CD4-positive, alpha-beta T cell treated with Interleukin-15 for 1 hour (primary cell): ENCODE measurements around the gene TSPAN3.

Experiments
- DNase-seq: peaks from one replicate; pipeline ENCODE4 v3.0.0-alpha.2; 2020

The TSPAN3 gene

DNA sequence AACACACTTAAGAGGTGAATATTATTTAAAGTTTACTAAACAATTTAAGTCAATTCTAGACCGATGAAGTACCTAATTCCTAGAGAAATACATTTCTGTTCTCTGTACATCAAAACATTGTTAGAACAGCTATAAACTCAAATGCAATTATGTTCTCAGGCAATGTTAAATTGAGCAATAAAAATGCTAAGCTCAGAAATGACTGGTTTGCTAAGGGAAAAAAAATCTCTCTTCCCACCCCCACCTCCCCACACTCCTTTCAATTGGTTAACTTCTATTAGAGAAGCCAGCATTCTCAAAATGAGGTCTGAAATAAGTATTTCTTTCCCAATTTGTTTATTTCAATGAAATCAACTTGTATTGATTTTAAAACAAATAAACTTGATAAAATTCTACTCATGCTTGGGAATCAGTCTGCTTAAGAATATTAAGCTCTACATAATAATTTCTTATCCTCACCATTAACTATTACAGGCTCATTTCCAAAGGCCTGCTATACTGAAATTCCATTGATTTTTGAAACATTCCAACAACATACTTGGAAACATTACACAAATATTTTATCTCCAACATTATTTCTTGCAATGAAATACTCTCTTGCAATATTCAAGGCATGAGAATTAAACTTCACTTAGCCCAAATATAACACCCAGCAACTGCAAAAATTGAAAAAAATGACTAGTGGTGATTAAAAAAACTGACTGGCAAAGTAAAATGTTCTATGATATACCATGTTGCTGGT lies 22.6 kb downstream of the TSPAN3 start:
- DNase-seq = no peak

DNA sequence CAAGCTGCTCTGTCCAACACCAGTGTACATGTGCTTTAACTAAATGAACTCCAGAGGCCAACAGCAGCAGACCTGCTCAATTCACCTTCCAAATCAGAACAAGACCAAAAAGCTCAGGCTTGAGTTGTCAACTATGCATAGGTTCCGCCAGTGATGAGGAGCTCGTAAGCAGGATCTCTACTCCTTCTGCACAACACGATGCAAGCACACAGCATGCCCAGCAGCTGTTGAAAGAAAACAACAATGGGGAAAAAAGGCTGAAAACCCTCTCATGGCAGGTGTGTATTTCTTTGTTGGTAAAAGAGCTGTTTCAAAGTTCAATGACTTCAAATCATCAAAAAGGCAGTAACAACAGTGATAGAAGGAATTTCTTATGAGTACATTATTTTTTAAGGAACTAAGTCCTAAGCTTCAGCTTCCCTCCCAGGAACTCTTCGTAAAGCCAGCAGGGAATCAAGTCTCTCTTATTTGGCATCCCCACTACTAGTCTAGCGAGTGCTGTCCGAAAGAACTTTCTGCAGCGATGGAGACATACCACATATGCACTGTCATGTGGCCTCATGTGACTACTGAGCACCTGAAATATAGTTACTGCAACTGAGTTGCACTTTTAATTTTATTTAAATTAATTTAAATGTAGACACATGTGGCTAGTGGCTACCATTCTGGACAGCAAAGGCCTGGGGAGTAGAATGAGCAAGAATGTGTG lies 24.1 kb downstream of the TSPAN3 start:
- no peak for DNase-seq

DNA sequence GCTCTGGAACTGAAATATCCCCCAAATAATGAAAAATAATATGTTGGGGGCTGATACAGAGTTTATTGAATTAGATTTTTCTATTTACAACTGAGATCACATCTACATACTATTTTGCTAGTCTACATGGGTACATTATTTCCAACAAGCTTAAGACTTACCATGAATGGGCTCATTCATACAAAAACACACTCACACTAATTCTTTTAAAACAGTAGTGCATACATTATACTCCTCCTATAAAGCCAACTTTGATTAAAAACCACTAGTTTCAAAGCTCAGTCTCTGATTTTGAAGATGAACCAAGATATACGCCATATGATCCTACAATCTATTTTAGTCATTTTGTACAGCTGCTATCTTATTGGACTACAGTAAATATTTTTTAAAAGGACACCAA lies 24.9 kb downstream of the TSPAN3 start:
- no peak for DNase-seq

DNA sequence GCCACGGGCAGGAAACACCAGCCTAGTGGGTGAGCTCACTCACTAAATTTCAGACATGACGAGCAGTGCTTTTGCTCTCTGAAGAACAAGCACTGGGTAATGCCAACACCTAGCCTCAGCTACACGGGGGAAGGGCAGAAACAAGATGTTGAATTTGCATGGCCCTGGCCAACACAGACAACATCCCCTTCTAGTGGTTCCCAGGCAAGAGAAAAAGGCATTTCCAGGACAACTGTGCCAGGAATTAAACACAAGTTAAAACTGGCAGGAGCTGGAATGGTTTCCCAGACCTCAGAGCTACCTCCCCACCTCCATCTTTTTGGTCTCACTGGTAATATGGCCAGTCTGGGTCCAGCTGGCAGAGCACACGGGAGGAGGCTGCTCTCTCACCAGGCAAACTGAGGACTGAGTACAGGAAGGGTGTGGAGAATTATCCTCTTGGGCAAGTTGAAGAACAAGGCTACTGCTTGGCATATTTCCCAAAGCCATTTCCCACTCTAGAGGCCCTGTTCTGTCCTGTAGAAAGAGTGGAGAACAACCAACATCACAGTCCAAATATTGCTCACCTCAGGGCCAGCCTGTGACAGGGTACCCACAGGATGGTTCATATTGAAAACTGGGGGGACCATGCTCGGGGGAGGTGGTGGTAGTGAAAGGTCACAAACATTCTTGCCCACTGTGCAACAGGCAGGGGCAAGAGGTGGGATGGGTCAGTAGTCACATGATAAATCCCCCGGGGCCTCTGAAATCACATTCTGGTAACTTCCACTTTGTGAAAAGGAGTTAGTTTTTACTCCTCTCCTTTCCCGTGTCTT lies 26.5 kb downstream of the TSPAN3 start:
- DNase-seq = no peak

DNA sequence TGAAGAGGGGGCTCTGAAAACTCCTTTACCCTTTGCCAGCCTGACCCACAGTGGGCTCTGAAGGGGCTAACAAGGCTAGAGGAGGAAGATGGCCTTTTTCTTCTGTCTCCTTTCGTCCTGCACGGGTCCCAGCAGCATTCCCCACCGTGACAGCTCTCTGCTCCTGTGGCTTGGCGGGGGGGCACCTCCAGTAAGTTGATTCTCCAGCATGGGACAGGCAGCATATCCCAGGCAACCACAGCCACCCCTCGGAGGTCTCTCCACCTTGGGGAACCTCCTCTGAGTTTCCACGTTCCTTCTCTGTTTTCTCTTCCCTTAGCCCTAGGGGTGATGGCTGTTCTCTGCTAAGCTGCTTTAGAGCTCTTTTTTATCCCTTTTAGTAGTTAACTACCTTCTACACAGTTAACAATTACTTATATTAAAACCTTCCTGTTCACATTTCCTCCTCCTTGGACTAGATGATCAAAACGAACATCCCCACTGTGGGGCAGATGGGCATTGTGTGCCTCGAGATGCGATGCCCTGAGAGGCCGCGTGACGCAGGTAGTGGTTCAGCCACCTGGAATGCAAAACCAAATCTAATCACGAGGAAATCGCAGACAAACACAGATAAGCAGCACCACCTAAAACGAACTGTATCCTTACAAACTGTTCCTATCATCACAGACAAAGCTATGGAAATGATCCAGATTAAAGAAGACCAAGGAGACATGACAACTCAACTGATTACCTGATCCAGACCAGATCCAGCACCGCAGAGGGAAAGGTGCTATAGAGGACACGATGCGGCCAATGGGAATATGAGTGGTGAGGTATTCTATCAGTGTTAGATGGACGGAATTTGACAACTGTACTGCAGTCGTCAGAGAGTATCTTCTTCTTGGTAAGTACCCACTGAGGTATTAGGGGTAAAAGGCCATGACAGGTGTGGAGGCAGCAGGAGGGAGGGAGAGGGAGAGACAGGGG lies 27.7 kb downstream of the TSPAN3 start:
- no peak for DNase-seq

DNA sequence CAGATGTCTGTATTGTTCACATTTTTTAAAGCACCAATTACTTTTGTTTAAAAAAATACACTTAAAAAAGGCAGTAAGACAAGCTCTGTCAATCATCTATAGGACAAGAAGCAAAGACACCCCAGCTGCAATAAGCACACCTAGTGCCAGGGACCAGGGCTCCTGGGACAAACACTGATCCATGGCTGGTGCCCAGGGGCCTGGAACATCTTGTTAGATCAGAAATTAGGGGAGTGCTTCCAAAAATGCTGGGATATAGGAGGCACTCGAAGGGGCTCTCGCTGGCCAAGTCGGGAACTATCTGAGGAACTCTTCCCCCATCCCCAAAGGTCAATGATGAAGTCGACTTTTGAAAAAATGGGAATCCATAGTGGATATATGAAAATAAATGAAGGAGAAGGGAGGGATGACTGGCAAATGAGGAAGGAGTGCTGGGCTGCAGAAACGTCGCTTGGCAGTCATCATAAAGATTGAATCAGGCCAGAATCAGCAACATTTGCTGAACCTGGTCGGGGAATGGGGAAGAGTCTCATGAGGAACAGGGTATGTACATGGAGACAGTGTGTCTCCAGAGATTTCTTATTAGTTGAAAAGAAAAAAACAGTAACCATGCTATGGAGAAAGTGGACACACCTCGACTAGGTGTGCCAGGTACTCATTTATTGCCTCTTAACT lies 28.5 kb downstream of the TSPAN3 start:
- DNase-seq = no peak

DNA sequence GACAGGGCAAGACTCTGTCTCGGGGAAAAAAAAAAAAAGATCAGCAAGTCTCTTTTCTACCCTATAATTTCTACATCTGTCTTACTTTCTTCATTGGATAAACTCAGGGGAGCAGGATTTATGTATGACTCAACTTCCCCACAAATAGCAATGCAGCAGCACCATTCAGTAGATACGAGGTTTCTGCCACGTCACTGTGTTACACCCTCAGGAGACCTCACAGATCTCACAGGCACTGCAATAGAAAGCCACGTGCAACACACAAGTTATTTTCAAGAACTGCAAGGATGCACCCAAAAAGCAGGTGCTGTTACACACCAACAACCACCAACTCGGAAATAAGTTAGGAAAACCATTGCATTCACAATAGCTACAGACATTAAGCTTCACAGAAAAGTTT lies 30.2 kb downstream of the TSPAN3 start:
- no peak for DNase-seq

DNA sequence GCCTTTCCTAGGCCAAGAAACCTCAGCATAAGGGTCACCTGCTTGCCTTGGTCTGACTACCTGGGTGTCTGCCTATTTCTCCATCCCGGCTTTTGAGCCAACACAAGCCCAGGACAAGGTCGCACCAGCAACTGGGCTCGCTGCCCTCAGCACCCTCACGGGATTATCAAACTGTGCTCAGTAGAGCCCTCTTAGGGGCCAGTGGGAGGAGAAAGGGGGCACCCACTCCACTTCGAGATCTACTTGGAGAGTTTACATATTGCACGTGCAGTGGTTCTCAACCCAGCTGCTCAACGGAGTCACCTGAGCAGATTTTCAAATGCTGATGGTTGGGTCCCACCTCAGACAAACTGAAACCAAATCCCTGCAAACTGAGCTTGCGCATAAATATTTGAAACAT lies 31.1 kb downstream of the TSPAN3 start:
- no peak for DNase-seq

DNA sequence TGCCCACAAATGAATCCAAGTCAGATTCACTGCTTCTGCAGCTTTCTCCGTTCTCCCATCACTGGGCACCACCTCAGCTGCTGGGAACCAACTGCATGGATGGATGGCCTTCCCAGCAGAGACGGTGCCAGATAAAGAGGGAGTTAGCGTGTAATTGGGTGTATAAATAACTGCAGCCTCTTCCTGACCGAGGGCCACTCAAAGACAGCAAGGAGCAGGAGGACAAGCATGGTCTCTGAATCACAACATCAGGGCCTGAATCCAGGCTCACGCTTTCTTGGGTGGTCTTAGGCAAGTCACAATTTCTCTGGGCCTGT lies 31.7 kb downstream of the TSPAN3 start:
- no peak for DNase-seq

DNA sequence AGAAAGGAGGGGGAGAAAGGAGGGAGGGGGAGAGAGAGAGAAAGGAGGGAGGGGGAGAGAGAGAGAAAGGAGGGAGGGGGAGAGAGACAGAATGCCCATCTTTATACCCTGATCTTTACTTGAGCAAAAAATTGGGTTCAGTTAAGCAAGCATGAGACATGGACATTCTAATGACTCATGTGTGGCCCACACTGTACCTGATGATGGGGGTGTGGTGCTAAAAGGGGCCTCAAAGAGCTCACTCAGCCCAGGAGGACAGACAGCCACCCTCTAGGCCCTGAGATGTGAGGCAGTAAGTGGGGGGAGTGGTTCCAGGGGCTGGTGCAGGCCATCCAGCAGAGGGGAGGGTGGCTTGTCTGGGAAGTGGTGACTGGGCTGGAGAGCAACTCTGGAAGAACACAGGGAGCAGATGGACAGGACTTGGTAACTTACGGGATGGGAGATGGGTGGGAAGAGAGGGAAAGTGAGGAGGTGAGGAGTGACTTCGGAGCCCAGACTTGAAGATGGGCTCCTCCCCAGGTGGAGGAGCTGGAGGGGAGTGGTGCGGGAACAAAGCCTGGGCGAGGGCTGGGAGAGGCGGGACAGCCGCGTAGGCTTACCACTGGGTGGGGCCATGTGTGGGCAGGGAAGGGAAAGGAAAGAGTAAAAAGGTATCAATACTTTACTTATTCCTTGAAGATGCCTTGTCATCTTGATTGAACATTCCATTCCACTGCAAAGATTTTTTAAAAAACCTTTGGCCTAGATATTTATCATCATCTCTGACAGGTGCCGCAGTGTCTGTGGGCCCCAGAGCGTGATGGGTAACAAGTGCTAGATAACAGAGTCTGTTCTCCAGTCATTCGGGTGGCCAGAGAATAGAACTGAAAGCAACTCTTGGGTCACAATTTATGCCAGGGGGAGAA lies 32.3 kb downstream of the TSPAN3 start:
- DNase-seq = no peak

DNA sequence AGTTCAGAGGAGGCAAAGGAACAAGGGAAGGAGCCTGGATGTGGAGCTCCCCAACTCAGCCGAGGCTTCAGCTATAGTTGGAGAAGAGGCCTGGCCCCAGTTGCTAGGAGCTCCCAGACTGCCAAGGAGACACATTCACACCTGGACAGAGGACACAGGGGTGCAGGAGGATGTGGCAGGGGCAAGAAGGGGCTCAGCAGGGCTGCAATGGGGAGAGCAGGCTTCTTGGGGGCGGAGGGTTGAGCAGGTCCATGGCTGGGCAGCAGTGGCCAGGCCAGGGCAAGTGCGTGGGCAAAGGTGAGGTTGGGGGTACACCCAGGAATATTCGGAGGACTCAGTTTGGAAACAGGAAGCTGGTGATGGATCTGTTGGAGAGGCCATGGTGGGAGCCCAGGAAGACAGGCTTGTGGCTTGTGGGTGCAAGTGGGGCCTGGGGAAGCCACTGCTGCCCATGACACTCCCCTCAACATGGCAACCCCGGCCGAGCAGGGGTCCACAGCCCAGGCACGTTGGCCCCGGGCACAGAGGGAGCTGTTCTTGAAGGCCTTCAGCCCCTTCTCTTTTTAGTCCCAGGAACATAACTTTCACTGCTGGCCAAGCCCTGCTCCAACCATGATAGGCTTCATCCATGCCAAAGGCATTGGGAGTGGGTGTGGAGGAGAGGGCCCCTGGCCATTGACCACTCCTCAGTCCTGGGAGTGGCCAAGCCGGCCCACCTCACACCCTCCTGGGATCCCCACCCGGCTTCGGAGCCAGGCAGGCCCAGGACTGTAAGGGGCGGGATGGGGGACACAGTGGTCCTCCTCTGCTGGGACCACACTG lies 33.3 kb downstream of the TSPAN3 start:
- DNase-seq = no peak

DNA sequence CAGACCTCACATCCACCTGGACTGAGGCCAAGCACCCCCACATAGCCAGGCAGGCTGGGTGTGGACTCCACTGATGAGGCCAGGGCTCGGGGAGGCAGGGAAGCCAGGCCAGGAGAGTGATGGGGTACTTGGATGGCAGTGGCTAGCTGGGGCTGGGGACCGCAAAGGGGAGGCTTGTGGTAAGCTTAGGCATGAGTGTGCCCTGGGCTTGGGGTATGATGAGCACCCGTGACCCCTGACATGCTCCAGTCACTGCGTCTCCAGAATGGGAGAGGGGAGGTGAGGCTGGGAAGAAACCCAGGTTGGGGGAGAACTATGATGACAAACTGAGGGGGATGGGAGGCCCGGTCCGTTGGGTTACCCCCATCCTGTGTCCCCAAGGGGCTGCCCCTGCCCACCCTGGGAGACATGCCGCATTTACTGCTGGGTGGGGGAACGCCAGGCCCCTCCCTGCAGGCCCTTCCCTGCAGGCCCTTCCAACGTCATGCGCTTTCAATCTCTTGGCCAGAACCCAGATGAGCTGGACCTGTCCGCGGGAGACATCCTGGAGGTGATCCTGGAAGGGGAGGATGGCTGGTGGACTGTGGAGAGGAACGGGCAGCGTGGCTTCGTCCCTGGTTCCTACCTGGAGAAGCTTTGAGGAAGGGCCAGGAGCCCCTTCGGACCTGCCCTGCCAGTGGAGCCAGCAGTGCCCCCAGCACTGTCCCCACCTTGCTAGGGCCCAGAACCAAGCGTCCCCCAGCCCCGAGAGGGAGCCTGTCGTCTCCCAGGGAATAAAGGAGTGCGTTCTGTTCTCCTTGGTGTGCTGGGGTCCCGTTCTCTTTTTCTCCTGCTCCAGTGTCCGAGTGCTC lies 34.1 kb downstream of the TSPAN3 start:
- DNase-seq = no peak

DNA sequence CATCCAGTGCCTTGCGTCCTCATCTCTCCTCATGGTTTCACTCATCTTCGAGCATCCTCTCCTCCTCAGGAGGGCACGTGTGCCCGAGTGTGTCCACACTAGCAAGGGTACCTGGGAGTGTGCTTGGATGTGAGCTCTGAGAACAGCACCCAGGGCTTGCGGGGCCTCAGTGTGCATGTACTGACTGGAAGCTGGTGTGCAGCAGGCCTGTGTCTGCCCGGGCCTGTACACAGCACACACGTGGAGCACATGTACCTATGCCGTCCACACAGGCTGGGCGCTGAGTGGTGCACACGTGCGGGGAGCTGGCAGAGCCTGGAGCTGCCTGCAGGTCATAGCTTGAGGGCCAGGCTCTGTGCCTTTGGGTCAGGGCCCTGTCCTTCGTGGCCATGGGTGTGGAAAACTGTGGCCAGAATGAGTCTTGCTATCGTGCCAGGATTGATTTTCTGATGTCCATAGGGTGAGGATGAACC lies 34.9 kb downstream of the TSPAN3 start:
- no peak for DNase-seq

DNA sequence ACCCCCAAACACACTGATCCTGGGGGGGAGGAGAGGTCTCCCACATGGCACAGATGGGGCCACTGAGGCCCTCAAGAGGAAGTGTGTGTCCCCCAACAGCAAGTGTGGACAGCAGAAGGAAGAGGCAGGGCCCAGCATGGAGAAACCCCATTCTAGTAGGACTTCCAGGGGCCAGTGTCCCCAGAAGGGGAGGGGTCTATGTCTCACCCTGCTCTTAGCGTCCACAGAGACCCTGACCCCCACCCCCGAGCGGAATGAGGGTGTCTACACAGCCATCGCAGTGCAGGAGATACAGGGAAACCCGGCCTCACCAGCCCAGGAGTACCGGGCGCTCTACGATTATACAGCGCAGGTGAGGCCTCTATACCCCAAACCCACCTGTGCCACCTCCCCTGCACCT lies 35.3 kb downstream of the TSPAN3 start:
- no peak for DNase-seq

DNA sequence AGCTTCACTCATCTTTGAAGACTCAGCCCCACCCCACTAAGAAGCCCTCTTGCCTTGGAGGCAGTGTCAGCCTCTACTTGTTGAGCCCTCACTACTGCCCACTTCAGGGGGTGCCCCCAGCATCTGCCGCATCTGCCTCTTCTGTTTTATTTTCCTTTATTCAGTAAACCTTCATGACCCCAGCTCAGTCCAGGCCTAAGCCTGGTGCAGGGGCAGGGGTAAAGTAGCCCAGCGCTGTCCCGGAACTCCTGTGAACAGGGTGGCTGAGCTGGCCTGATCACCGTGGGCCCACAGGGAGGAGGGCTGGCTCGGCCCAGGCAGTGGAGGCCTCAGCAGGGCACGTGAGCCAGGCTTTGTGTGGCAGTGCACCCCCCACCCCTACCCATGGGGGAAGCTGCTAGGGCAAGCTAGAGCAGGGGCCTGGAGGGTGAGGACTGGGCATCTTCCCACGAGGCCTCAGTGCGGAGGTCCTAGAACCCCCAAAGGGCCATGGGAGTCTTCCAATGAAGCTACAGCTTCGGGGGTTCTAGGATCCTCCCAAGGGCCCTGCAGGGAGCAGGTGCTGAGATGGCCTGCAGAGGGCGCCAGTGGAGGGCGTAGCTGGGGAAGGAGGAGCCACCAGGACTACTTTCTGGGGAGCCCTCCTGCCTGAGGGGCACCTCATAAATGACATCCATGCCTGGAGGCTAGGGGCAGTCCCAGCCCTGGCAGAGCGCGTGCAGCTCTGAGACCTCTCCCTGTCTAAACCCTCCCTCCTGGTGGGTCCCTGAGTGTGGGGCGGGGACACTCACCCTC lies 36.0 kb downstream of the TSPAN3 start:
- no peak for DNase-seq

DNA sequence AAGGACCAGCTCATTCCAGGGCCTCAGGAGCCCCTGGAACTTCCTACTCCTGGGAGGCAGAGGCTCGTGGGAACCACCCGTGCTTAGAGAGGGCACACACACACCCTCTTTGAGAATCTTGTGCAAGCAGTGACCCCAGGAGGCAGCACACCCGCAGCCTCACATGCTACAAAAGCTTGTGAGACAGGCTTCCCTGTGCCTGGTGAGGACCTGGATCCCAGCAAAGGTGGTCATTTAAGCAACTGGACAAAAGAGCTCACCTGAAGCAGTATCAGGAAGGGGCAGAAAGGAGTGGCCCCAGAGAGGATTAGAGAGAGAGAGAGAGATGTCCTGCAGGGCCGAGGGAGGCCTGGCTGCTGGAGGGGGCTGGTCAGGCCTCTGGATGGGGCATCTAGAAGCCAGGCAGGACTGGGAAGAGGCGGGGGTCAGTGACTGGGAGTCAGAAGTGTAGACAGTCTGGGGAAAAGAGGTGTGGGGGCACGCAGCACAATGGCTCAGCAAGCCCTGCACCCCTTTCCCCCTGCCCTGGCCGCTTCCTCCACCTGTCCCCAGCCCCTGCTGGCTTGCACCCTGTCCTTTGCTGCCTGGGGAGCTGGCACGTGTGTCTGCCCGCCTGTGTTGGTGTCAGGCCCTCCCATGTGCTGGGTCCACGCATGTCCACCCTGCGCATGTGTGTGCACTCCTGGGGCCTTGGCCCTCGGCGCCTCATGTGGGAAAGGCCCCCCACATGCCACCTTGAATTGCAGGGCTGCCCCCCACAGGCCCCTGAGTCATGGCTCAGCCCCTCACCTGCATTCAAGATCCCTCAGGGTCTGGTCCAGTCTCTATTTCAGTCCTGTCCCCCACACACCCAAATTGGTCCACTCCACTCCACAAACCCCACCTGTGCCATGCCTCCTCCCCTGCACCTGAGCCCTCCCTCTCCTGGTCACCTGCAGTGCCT lies 36.9 kb downstream of the TSPAN3 start:
- no peak for DNase-seq

DNA sequence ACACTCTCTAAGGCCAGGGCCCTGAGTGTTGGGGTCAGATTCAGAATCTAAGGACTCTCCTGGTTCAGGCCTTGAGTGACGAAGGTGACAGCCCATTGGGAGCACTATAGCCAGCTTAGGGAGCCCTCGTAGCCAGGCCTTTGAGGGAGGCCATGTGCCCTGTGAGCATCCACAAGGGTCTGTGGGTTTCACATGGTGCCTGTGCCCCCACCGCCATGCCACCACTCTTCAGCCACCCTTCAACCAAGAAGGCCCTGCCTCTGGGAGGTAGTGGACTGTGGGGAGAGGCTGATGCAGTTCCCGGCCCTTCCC lies 37.5 kb downstream of the TSPAN3 start:
- no peak for DNase-seq
